ENCODE measurements around the gene SDK1.

The SDK1 gene

GRCh38 chr7:4102231-4102841, 801.3 kb downstream of the SDK1 start:
- DNase-seq (ENCODE audit: low read depth in 2 of 2): no peak

GRCh38 chr7:4103352-4104091, 802.5 kb downstream of the SDK1 start:
- no peak for DNase-seq (ENCODE audit: low read depth in 2 of 2)

GRCh38 chr7:4107839-4108238, 806.8 kb downstream of the SDK1 start:
- DNase-seq (ENCODE audit: low read depth in 2 of 2): no peak

GRCh38 chr7:4108951-4109350, 807.9 kb downstream of the SDK1 start:
- DNase-seq (ENCODE audit: low read depth in 2 of 2): no peak

GRCh38 chr7:4109481-4110110, 808.5 kb downstream of the SDK1 start:
- DNase-seq (ENCODE audit: low read depth in 2 of 2): no peak

GRCh38 chr7:4110438-4110837, 809.4 kb downstream of the SDK1 start:
- DNase-seq (ENCODE audit: low read depth in 2 of 2): no peak

- no peak for DNase-seq (ENCODE audit: low read depth in 2 of 2)
Observed at GRCh38 chr7:4111166-4111565, 810.1 kb downstream of the SDK1 start.

GRCh38 chr7:4113271-4113670, 812.2 kb downstream of the SDK1 start:
- DNase-seq (ENCODE audit: low read depth in 2 of 2): no peak

- DNase-seq (ENCODE audit: low read depth in 2 of 2): no peak
Observed at GRCh38 chr7:4113976-4114375, 812.9 kb downstream of the SDK1 start.

GRCh38 chr7:4115442-4115841, 814.4 kb downstream of the SDK1 start:
- DNase-seq (ENCODE audit: low read depth in 2 of 2): no peak

- no peak for DNase-seq (ENCODE audit: low read depth in 2 of 2)
Observed at GRCh38 chr7:4115941-4116610, 815.0 kb downstream of the SDK1 start.

- DNase-seq (ENCODE audit: low read depth in 2 of 2): no peak
Observed at GRCh38 chr7:4119848-4120247, 818.8 kb downstream of the SDK1 start.

GRCh38 chr7:4123346-4123745, 822.3 kb downstream of the SDK1 start:
- DNase-seq (ENCODE audit: low read depth in 2 of 2): no peak

- DNase-seq (ENCODE audit: low read depth in 2 of 2): no peak
Observed at GRCh38 chr7:4123823-4124222, 822.8 kb downstream of the SDK1 start.

- DNase-seq (ENCODE audit: low read depth in 2 of 2): no peak
Observed at GRCh38 chr7:4124556-4125477, 823.8 kb downstream of the SDK1 start.

- no peak for DNase-seq (ENCODE audit: low read depth in 2 of 2)
Observed at GRCh38 chr7:4127909-4128560, 827.0 kb downstream of the SDK1 start.

- no peak for DNase-seq (ENCODE audit: low read depth in 2 of 2)
Observed at GRCh38 chr7:4129481-4130122, 828.5 kb downstream of the SDK1 start.

GRCh38 chr7:4131063-4131462, 830.0 kb downstream of the SDK1 start:
- DNase-seq (ENCODE audit: low read depth in 2 of 2): no peak

GRCh38 chr7:4132221-4132620, 831.2 kb downstream of the SDK1 start:
- DNase-seq (ENCODE audit: low read depth in 2 of 2): no peak

- no peak for DNase-seq (ENCODE audit: low read depth in 2 of 2)
Observed at GRCh38 chr7:4133491-4134044, 832.5 kb downstream of the SDK1 start.

Data from activated CD4-positive, alpha-beta T cell treated with anti-CD3 and anti-CD28 coated beads for 24 hours (primary cell).